ENCODE measurements around the gene TMEM182.

DNA sequence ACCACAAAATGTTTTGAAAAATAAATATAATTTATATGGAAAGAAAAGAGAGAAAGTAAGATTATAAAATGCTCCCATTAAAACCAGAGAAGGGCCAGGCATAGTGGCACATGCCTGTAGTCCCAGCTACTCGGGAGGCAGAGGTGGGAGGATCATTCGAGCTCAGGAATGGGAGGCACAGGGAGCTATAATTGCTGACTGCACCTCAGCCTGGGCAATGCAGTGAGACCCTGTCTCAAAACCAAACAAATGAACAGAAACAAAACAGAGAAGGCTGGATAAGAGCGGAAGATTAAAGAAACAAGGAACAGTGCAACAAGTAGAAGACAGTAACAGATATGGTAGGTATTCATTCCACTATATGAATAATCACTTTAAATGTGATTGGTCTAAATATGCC lies 18.6 kb upstream of the TMEM182 start:
- TF ChIP-seq, protein P1, sequence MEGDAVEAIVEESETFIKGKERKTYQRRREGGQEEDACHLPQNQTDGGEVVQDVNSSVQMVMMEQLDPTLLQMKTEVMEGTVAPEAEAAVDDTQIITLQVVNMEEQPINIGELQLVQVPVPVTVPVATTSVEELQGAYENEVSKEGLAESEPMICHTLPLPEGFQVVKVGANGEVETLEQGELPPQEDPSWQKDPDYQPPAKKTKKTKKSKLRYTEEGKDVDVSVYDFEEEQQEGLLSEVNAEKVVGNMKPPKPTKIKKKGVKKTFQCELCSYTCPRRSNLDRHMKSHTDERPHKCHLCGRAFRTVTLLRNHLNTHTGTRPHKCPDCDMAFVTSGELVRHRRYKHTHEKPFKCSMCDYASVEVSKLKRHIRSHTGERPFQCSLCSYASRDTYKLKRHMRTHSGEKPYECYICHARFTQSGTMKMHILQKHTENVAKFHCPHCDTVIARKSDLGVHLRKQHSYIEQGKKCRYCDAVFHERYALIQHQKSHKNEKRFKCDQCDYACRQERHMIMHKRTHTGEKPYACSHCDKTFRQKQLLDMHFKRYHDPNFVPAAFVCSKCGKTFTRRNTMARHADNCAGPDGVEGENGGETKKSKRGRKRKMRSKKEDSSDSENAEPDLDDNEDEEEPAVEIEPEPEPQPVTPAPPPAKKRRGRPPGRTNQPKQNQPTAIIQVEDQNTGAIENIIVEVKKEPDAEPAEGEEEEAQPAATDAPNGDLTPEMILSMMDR (IDR thresholded peaks at IDR 0.05) = no peak
- TF ChIP-seq POLR2A (IDR thresholded peaks at IDR 0.05) = no peak
- no peak for TF ChIP-seq EP300 (IDR thresholded peaks at IDR 0.05; ENCODE audit: low read depth)
- TF ChIP-seq POLR2AphosphoS5 (IDR thresholded peaks at IDR 0.05) = no peak
